Activated CD4-positive, CD25-positive, alpha-beta regulatory T cell treated with anti-CD3 and anti-CD28 coated beads, Interleukin-2, amount 50 U/mL, for 72 hours (primary cell): ENCODE data around the gene TTBK1.
A peak's percentile ranks its signal among the peaks of the same experiment; 100 is the strongest.

Experiments
- DNase-seq: peaks from one replicate; pipeline ENCODE4 v3.0.0; 2021

Gene TTBK1

DNA sequence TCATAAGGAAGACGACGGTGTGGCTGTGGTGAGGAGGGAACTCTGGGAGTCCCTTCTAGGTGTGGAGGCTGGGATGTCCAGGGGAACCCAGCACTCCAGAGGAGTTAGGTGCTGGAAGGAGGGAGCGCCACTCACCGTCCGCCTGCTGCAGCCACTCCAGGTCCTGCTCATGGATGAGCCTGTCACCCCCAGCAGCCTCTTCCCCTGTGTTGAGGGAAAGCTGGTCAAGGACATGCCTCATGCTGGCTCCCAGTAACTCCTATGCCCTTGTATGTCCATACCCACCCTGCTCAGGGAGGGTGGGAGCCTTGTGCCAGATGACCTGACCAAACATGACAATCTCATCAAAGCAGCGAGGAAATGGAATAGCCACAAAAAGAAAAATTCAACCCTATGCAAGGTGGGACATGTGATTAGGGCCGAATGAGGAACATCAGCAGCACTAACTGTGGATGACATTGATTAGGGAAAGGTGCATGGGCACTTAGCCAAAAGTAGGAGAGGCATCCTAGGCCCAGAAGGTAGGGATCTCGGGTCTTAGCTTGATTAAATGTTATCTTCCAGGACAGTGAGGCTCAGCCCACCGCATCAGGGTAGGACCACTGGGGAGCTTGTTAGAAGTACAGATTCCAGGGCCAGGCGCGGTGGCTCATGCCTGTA, 17.0 kb upstream of the TTBK1 start:
- DNase-seq: no peak

DNA sequence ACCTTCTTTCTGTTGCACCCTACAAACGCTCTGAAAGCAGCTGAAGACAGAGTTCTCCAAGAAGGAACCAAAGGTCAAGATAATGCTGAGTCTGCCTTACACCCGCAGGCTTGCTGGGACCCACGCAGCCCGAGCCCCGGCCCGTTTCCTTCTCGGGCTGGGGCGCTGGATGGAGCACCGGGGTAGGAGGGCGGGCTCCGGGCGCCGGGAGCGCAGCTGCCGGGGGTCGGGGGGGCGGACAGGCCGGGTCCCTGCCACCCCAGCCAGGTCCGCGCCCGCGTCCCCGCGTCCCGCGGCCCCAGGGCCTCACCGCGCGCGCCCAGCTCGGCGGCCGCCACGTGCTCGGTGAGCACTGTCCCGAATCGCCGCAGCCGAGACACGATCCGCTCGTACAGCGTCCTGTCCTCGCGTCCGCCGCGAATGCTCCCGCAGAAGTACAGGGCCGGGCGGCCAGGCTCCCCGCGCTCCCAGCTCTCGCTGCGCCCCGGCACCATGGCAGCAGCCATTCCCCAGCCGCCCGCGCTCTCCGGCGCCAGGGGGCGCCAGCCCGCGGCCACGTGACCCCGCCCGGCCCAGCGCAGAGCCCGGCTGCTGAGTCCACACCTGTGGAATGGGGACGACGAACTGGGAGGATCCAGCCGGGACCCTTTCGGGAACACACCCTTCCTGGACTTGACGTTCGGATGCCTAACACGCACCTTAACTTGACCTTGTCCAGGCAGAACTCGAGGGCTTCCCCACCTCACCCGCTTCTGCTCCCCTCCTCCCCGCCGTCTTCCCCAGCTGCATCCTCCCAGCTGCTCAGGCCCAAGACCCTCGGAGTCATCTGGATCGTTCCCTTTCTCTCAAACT, 14.1 kb upstream of the TTBK1 start, which contains the start of gene DNPH1:
TSS of gene DNPH1 (minus strand) at position 531 of the 852 bp plus-strand sequence. CDS start at position 506, 25 bp downstream.
- peak; percentile 88 for DNase-seq

DNA sequence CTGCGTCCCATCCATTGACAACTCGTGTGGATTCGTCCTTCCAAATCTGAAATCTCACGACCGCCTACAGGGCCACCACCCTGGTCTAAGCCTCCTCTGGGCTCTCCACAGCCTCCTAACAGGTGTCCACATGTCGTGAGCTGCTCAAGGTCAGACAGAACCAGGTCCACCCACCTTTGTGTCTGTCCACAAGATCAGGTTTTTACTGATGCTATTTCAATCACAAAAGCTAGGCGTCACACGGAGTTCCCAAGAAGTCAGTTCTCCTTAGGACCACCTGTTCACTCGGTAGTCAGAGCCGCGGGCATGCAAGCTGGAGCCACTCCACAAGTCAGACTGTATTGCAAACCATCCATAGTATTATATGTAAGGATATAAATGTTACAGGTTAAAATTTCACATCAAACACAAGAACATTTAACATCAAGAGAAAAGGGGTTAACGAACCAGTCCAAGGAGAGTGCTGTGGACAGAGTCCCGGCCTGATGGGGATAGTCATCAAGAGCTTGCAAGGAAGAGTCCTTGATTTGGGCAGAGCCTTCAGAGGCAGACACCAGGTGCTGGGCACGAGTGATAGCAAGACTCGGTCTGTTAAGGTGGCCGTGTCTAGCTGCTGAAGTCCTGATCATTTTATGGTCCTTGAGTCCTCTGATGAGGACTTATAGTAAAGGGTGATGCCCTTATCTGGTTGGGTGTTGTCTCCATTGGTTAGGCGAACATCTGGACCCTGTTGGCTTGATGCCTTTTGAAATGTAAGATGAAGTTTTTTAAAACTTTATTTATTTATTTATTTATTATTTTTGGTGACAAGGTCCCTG, 13.3 kb upstream of the TTBK1 start:
- DNase-seq: peak; percentile 28

DNA sequence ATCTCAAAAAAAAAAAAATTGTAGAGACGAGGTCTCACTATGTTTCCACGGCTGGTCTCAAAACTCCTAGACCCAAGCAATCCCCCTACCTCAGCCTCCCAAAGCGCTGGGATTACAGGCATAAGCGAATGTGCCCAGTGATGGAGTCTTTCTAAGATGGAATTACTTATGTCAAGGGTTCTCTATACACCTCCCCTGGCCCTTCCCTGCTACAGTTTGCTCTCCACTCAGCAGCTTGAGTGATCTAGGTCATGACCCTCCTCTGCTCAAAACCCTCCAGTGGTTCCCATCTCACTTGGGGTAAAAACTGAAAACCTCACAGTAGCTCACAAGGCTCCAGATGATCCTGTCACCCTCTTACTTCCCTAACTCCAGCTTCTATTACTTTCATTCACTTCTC, 12.2 kb upstream of the TTBK1 start:
- DNase-seq: peak; percentile 2

DNA sequence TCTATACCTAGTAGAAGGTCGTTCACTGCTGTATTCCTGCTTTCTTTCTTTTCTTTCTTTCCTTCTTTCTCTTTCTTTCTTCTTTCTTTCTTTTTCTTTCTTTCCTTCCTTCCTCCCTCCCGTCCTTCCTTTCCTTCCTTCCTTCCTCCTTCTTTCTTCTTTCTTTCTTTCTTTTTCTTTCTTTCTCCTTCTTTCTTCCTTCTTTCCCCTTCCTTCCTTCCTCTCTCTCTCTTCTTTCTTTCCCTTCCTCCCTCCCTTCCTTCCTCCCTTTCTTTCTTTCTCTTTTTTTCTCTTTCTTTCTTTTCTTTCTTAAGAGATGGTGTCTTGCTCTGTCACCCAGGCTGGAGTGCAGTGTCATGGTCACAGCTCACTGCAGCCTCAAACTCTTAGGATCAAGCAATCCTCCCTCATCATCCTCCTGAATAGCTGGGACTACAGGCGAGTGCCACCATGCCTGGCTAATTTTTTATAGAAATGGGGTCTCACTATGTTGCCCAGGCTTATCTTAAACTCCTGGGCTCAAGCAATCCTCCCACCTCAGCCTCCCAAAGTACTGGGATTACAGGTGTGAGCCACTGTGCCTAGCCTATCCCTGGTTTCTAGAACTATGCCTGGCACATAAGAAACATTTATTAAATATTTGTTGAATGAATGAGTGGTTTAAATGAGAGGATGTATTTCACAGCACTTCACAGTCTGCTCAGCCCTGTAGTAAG, 11.4 kb upstream of the TTBK1 start:
- no peak for DNase-seq

DNA sequence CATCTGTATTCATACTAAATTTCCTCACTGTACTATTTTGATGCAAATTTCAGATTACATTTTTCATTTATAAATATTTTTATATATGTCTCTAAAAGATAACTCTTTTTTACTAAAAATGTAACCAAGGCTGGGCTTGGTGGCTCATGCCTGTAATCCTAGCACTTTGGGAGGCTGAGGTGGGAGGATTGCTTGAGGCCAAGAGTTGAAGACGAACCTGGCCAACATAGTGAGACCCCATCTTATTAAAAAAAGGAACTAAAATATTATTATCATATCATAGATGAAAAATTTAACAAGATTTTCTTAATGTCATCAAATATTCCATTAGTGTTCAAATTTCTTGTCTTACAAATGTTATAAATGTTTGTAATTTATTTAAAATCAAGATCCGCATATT, 7.4 kb upstream of the TTBK1 start:
- no peak for DNase-seq

DNA sequence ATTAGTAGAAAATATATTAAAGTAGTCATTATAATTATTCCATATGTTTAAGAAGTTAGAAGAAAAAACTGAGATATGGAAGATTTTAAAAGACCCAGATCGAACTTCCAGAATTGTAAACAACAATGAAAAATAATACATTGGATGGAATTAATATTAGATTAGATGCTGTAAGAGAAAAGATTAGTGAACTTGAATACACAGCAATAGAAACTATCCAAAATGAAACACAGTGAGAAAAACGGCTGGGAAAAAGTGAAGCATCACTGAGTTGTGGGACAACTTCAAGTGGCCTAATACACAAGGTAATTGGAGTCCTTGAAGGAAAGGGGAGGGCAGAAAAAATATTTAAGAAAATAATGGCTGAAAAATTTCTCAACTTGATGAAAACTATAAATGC, 4.2 kb upstream of the TTBK1 start:
- DNase-seq: no peak

DNA sequence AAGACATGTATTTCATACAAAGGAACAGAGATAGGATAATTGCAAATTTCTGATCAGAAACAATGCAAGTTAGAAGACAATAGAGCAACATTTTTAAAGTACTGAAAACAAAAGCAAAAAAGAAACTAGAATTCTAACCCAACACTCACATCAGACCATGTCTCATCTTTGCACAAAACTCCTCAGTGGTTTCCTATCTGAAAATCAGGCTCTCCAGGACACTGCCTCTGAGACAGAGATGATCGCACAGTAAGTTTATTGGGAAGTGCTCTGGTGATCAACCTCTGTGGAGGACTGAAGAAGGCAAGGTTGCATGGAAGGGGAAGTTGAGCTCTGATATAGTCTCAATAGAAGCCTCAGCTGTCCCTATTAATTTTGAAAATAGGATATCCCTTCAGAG, 2.3 kb upstream of the TTBK1 start:
- DNase-seq: no peak

DNA sequence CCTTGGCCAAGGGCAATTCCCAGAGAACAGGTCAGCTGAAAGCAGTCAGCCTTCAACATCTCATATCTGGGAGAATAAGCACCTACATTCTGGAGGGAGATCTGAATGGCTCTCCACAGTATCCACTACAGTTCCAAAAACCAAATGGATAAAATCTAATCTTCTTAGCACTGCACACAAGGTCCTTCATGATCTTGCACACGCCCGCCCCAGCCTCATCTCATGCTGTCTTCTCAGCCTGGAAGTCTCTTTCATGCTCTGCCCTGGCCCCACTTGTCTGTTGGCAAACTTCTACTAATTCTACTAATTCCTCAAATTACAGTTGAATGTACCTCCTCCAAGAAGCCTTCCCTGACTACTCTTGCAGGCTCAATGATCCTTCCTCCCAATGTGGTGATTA, 1.8 kb upstream of the TTBK1 start:
- no peak for DNase-seq

DNA sequence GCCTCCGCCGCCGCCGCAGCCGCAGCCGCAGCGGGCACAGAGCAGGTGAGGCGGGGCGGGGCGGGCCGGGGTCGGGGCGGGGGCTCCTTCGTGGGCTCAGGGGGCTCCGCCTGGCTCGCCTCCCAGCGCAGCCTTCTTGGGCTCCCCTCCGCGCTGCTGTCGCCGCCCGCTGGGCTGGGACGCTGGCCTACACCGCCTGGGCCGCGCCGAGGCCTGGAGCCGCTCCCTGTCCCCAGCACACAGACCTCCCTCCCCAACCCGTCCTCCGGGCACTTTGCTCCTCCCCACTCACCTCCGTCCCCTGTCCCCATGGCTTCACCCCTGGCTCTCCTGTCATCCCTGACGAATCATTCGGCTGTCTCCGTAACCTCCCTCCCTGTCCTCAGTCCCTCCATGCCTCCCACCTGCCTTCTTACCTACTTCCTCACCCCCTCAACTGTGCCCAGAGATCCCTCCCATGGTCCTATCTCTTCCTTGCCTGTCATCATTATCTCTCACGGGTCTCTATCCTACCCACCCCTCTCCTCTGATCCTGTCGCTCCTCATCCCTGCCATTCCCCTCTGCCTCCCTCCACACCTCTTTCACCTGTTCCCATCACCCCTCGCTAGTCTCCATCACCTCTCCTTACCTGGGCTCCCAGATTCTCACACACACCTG, 512 bp downstream of the TTBK1 start:
- DNase-seq: no peak

DNA sequence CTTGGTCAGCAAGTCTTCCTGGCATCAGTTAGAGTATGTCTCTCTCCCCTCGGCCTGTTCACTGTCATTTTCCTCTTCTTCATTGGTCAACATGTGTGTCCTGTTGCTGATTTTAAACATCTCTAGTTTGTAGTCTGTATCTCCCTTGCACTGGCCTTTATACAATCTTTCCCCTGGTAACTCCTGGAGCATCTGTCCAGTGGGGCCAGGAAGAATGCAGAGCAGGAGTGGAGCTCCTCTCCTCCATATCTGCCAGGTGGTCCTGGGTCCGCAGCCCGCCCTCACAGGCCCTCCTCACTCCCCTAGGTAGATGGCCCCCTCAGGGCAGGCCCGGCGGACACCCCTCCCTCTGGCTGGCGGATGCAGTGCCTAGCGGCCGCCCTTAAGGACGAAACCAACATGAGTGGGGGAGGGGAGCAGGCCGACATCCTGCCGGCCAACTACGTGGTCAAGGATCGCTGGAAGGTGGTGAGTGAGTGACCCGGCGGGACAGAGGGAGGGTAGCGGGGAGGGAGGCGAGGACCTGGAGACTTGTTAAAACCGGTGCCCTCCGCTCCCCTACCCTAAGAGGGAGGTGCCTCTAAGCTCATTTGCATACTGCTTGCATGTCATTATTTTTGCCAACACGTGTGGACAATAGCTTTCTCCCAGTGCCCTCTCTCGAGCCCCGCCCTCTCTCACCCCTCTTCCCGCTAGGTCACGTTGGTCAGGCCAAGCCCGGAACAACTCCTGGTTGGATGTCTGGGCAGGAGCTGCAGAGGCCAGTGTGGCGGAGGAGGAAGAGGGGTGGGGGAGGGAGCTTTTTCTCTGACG, 3.2 kb downstream of the TTBK1 start:
- no peak for DNase-seq

DNA sequence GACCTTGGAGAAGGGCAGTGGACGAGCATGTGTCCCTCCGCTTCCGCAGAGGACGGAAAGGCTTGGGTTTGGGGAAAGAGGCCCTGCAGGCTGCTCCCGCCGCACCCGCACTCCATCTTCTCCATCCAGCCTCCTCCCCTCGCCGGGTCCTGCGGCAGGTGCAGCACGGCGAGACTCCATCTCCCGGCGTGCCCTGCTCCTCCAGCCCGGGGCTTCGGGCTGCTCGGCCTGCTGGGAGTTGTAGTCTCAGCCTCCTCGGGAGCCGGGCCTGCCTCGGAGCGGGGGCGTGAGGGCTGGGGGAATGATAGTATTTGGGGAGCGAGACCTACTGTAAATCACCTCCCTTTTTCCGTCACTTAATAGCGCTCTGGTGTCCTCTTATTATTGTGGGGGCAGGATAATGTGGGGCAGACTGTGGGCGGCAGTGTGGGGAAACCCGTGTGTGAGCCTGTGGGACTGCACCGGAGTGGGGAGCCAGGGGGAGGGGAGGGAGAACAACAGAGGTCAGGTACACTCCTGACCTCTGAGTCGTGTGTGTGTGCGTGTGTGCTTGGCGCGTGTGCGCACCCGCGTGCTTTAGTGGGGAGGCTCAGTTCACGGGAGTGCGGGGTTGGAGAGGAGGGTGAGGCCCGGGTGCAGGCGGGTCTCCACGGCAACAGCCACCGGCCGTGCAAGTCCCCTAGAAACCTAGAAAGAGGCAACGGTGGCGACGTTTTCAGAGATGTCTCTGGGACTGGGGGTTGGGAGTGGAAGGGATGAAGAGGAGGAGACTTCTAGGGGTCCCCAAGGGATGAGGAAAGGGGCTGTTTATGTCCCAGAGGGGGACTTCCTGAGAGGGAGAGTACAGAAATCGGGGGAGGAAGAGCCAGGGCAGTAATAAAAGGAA, 4.1 kb downstream of the TTBK1 start:
- peak; percentile 74 for DNase-seq

DNA sequence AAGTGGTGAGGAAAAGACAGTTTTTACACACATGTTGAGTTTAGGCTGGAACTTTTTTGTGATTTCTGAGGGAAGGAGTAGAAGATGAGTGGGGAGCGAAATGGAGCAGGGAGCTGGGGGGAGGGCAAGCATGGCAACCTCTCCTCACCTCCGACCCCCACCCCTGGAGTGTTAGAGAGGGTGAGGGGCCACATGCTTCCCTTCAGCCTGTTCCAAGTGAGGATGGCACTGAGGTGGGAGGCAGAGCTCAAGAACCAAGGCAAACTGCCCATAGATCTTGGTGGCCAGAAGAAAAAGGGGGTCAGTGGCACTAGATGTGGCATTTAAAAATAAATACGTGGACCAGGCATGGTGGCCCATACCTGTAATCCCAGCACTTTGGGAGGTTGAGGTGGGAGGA, 4.8 kb downstream of the TTBK1 start:
- DNase-seq: no peak

DNA sequence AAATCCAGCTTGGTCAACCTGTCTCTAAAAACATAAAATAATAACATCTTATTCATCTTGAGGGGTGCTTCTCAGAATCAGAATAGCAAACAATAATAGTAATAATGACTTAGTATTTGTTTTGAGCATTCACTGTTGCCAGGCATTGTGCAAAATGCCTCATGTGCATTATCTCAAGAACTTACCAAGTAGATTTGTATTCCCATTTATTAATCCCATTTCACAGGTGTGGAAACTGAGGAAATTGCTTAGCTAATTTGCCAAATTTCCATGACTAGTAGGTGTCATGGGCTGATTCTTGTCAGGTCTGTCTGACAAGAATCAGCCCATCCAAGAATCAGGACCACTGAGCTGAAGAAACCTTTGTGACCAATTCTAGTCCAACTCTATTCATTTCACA, 5.5 kb downstream of the TTBK1 start:
- DNase-seq: no peak

DNA sequence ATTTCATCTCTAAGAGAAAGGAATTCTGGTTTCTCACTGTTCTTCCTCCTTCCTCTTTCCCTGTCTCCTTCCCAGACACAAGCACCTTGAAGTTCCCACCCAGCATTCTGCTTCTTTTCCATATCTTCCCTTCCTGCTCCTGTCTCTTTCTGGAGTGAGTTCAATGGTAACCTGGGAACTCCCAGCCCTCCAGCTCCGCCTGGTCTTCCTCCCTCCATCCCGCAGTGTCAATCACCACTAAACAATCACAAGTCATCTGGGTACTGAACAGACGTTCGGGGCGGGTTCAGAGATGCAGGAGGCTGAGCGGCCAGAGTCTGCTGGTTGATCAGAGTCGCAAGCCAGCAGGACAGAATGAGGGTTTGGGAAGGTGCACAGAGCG, 7.7 kb downstream of the TTBK1 start:
- no peak for DNase-seq

DNA sequence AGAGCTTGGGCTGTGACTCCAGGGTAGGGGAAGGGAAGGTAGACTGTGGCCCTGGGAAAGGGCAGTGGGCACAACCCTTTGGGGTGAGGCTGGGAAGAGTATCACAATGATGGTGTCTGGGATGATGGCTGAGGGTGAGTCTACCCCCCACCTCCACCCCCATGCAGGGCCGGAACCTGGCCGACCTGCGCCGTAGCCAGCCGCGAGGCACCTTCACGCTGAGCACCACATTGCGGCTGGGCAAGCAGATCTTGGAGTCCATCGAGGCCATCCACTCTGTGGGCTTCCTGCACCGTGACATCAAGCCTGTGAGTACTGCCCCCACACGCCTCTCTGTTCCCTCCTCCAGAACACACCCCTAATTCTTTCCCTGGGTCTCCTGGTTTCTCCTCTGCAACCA, 10.1 kb downstream of the TTBK1 start:
- no peak for DNase-seq

DNA sequence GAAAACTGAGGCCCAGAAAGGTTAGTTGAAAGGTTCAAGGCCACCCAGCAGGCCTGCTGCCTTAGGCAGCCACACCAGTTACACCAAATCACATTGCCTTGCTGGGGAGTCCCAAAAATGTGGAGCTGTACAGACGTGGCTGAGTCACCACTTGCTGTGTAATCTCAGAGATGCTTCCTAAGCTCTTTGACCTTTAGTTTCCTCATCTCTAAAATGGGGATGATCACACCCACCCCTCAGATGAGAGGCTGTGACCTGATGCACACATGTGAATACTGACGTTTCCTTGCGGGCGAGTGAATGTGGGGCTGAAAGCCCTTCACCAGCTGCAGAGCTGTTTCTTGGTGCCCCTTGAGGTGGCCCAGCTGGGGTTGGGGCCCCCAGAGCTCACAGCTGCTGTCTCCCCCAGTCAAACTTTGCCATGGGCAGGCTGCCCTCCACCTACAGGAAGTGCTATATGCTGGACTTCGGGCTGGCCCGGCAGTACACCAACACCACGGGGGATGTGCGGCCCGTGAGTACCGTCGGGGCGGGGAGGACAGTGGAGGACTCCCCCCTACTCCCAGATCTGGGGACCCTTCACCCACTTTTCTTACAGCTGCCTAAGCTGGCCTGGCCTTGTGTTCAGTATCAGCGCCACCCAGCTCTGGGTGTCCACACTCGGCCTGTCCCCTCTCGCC, 11.0 kb downstream of the TTBK1 start:
- no peak for DNase-seq

DNA sequence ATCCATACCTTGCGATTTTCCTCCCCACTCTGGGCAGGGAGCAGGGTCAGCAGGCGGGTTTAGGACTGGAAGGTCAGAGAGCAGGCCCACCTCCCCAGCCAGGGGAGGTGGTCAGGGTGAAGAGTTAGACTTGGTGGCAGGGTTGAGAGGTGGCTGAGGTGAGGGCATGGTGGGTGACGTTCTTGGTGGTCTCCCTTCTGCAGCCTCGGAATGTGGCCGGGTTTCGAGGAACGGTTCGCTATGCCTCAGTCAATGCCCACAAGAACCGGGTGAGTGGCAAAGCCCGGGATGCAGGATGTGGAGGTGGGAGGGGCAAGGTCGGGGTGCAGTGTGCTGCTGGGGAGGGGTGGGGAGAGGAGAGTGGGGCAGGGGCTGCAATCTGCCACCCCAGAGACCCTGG, 11.6 kb downstream of the TTBK1 start:
- no peak for DNase-seq

DNA sequence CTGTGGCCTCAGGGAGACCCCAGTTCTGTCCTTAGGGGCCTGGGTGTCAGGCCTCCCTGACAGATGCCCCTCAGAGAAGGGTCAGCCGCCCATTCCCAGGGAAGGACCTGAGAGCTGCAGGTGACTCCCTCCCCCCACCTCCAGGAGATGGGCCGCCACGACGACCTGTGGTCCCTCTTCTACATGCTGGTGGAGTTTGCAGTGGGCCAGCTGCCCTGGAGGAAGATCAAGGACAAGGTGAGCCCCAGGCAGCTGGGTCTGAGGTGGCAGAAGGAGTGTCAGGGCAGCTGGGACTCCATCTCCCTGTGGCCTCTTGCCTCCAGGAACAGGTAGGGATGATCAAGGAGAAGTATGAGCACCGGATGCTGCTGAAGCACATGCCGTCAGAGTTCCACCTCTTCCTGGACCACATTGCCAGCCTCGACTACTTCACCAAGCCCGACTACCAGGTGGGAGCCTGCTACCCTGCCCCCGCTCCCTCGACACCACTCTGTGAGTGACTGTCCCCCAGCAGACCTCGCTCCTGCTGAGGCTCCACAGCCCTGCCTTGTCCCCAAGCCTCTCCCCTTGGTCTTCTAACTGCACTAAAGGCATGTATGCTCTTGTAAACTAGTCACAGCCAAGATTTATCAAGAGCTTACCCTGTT, 12.2 kb downstream of the TTBK1 start:
- no peak for DNase-seq
